Endothelial cell (in vitro differentiated cells): ENCODE results near the gene ITCH. TPM values are rescaled to one million over a fixed set of nuclear protein-coding genes. Genes with fewer than 3 reads are reported as not detected.

Experiments used
- DNase-seq: peaks from one replicate; pipeline ENCODE4 v3.0.0; 2021; ENCODE audit warnings: low spot score
- H3K27ac Mint-ChIP-seq: one replicate; pipeline ENCODE4 v1.8.0; 2021; ENCODE audit warnings: mixed read lengths, inconsistent platforms; ENCODE audit not compliant: unreplicated experiment
- H3K27me3 Mint-ChIP-seq: one replicate; pipeline ENCODE4 v1.8.0; 2021; ENCODE audit warnings: mild to moderate bottlenecking, moderate library complexity, mixed read lengths, inconsistent platforms; ENCODE audit not compliant: unreplicated experiment
- H3K36me3 Mint-ChIP-seq: one replicate; pipeline ENCODE4 v1.8.0; 2021; ENCODE audit warnings: mild to moderate bottlenecking, low read depth, mixed read lengths, inconsistent platforms; ENCODE audit not compliant: unreplicated experiment
- H3K4me1 Mint-ChIP-seq: one replicate; pipeline ENCODE4 v1.8.0; 2021; ENCODE audit warnings: mild to moderate bottlenecking, mixed read lengths, inconsistent platforms; ENCODE audit not compliant: unreplicated experiment
- H3K4me3 Mint-ChIP-seq: one replicate; pipeline ENCODE4 v1.8.0; 2021; ENCODE audit warnings: mild to moderate bottlenecking, mixed read lengths, inconsistent platforms; ENCODE audit not compliant: unreplicated experiment
- H3K9me3 Mint-ChIP-seq: one replicate; pipeline ENCODE4 v1.8.0; 2021; ENCODE audit warnings: mixed read lengths, inconsistent platforms; ENCODE audit not compliant: unreplicated experiment
- total RNA-seq: library from RNA; stranded (reverse); fragmentation: NEBNext Ultra II Directional; extraction: Animal tissue kit (Norgen Biotek cat#: 25700); gene quantifications from one replicate; pipeline ENCODE4 v1.2.1, GENCODE V29; 2021; ENCODE audit not compliant: unreplicated experiment
- TF ChIP-seq, protein P1 (sequence below): fragments of 200-600 bp; sonication (generic); IDR thresholded peaks from one replicate; pipeline ENCODE4 v1.5.0; 2021; ENCODE audit warnings: antibody characterized with exemption; ENCODE audit not compliant: unreplicated experiment

ITCH gene
- total RNA-seq, 1 donor from 2014 or later: 46.8 TPM

DNA sequence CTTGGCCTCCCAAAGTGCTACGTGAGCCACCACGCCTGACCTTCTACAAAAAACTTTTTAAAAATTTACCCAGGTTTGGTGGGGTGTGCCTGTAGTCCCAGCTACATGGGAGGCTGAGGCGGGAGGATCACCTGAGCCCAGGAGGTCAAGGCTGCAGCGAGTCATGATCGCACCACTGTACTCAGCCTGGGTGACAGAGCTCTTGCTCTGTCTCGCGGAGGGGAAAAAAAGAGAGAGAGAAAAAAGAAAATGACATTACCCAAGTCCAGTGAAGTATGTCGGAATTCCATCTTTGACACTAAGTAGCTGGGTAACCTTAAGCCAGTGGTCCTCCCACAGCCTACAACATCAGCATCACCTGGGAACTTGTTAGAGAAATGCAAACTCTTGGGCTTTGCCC lies 176.7 kb downstream of the ITCH start:
- DNase-seq: no peak
- Mint-ChIP-seq H3K36me3 (peaks cover 33% of the 10 kb centered on the region), H3K27ac (no peak overlapping the region), H3K4me3 (no peak overlapping the region), H3K27me3 (no peaks in the 10 kb centered on the region), H3K4me1 (peaks cover 15% of the 10 kb centered on the region), H3K9me3 (no peaks in the 10 kb centered on the region)
- TF ChIP-seq, protein P1, sequence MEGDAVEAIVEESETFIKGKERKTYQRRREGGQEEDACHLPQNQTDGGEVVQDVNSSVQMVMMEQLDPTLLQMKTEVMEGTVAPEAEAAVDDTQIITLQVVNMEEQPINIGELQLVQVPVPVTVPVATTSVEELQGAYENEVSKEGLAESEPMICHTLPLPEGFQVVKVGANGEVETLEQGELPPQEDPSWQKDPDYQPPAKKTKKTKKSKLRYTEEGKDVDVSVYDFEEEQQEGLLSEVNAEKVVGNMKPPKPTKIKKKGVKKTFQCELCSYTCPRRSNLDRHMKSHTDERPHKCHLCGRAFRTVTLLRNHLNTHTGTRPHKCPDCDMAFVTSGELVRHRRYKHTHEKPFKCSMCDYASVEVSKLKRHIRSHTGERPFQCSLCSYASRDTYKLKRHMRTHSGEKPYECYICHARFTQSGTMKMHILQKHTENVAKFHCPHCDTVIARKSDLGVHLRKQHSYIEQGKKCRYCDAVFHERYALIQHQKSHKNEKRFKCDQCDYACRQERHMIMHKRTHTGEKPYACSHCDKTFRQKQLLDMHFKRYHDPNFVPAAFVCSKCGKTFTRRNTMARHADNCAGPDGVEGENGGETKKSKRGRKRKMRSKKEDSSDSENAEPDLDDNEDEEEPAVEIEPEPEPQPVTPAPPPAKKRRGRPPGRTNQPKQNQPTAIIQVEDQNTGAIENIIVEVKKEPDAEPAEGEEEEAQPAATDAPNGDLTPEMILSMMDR: no peak

DNA sequence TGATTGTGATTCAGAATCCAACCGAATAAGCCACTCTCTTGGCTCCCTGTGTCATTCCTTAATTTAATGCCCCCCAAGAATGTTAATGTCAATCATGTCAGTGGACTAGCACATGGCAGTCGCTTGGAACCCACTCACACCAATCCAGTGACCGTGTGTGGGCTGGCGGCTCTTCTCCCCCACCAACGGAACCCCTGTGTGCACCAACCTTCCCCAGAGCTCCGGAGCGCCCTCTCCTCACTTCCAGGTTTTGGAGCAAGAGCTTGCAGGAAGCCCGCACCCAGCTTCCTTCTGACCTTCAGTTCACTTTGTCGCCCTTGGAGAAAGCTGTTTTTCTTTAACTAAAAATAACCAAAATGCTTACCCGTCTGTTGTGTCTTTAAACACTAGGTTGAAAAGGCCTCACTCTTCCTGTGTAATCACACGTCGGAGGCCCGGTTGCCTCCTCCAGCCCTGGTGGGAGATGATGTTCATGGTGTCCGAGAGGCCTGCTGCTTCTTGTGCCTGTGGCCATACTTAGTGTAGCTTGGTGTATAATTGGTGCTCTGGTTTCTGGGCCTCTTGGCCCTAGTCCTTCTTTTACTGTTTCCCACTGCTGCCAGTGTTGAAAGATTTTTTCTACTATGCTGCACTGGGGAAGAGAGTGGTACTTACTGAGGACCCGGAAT lies 177.7 kb downstream of the ITCH start:
- TF ChIP-seq, protein P1: no peak
- DNase-seq: no peak
- Mint-ChIP-seq H3K36me3 (peaks cover 23% of the 10 kb centered on the region), H3K4me1 (peaks cover 15% of the 10 kb centered on the region), H3K27me3 (no peaks in the 10 kb centered on the region), H3K4me3 (no peak overlapping the region), H3K9me3 (no peaks in the 10 kb centered on the region), H3K27ac (peak overlapping the region; percentile 3)

DNA sequence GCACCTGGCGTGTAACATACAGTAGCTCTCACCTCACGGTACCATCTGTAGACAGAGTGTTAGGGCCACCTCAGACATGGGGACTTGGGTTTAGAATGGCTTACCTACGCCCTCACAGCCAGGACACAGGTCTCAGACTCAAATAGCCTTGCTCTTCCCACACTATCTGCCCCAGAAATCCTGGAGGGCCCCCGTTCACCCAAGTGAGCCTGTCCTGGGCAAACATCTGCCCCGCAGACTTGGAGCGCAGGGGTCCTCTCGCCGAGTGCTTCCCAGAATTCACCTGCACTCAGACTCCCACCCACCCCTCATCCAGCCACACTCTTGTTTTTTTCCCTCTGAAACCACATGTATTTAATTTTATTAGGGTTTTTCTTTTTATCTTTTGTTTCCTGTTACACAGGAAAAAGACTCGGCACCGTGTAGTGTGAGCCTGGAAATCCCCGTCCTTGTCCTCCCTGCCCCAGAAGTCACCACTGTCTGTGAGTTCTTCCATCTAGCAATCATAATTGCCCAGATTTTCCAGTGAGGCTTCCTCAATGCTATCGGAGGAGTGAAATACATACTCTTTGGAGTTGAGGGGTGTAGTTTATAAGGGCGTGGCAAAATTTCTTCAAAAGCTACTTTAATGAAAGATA lies 178.3 kb downstream of the ITCH start:
- peaks cover 21% of the 10 kb centered on the region for H3K36me3 Mint-ChIP-seq
- H3K27me3 Mint-ChIP-seq: no peaks in the 10 kb centered on the region
- TF ChIP-seq, protein P1: no peak
- H3K27ac Mint-ChIP-seq: no peak overlapping the region
- H3K9me3 Mint-ChIP-seq: no peaks in the 10 kb centered on the region
- peaks cover 15% of the 10 kb centered on the region for H3K4me1 Mint-ChIP-seq
- no peak overlapping the region for H3K4me3 Mint-ChIP-seq
- DNase-seq: no peak

DNA sequence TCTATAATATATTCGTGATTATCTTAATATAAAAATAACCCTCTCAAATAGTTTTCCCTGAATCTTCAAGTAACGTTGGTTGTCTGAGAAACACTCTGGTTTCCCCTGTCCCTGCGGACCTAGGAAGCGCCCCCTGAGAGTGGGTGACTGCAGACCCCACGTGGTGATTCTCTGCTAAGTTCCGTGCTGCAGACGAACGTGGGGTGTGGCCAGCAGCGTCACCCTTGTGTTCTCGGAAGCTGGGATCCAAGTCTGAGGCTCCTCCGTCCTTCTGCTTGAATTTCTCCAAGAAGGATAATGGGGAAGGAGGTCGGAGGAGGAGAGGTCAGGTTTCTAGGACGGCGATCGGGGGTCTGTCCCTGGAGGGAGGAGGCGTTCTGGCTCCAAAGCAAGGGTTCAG lies 178.8 kb downstream of the ITCH start:
- Mint-ChIP-seq H3K4me3 (no peak overlapping the region), H3K27me3 (peaks cover 1% of the 10 kb centered on the region), H3K9me3 (no peaks in the 10 kb centered on the region), H3K4me1 (peaks cover 15% of the 10 kb centered on the region), H3K36me3 (peaks cover 18% of the 10 kb centered on the region), H3K27ac (no peak overlapping the region)
- DNase-seq: no peak
- TF ChIP-seq, protein P1: no peak

DNA sequence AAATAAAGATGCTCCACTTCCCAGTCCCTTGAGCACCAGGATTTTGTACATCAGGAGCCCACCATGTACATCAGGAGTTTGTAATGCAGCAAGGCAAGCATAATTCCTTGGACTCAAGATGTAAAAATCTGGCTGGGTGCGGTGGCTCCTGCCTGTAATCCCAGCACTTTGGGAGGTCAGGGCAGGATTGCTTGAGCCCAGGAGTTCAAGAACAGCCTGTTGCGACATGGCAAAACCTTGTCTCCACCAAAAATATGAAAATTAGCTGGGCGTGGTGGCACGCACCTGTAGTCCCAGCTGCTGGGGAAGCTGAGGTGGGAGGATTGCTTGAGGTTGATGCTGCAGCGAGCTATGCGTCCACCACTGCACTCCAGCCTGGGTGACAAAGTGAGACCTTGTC lies 179.4 kb downstream of the ITCH start:
- H3K36me3 Mint-ChIP-seq: peaks cover 14% of the 10 kb centered on the region
- peaks cover 3% of the 10 kb centered on the region for H3K27me3 Mint-ChIP-seq
- TF ChIP-seq, protein P1: no peak
- no peak for DNase-seq
- H3K4me3 Mint-ChIP-seq: no peak overlapping the region
- peaks cover 15% of the 10 kb centered on the region for H3K4me1 Mint-ChIP-seq
- H3K27ac Mint-ChIP-seq: no peak overlapping the region
- H3K9me3 Mint-ChIP-seq: no peaks in the 10 kb centered on the region
